GM12892 (cell line): Measurements from ENCODE around the gene TMEM260.

Source experiments
- POLR2A ChIP-seq: IDR thresholded peaks from 2 replicates; pipeline ENCODE4 v1.6.1; 2011; ENCODE audit warnings: low read depth, low read length, control low read depth
- POLR2AphosphoS5 ChIP-seq: IDR thresholded peaks from 2 replicates; pipeline ENCODE4 v1.6.1; 2011; ENCODE audit warnings: low read depth, low read length, control low read depth
- TAF1 ChIP-seq: IDR thresholded peaks from 2 replicates; pipeline ENCODE4 v1.6.1; 2011; ENCODE audit warnings: low read depth, mild to moderate bottlenecking, control low read depth, low read length, borderline replicate concordance

GRCh38 chr14:56562883-56563282, 16.7 kb upstream of the TMEM260 start:
- no peak for TF ChIP-seq POLR2A
- TF ChIP-seq TAF1 = no peak
- TF ChIP-seq POLR2AphosphoS5 = no peak
